NT2/D1 (cell line): Measurements from ENCODE around the gene TBC1D22B.
"Not testable (repeated sequence)": the region's sequence is repeated elsewhere in the genome, so short reads cannot be mapped to it uniquely, and the experiment has no call there.

Source experiments
- DNase-seq: peaks from one replicate; pipeline ENCODE4 v3.0.0-alpha.2; 2011; ENCODE audit warnings: low read depth, low spot score
- H3K27me3 ChIP-seq: 2 replicates; pipeline ENCODE4 v1.6.0; 2011; ENCODE audit warnings: mild to moderate bottlenecking; ENCODE audit not compliant: insufficient read length, insufficient read depth
- H3K36me3 ChIP-seq: 2 replicates; pipeline ENCODE4 v1.6.1; 2011; ENCODE audit warnings: mild to moderate bottlenecking, low read length, mixed read lengths; ENCODE audit not compliant: insufficient read depth, insufficient read length
- H3K4me1 ChIP-seq: 2 replicates; pipeline ENCODE4 v1.5.1; 2011; ENCODE audit not compliant: insufficient read depth, insufficient read length
- H3K4me3 ChIP-seq: 2 replicates; pipeline ENCODE4 v1.5.1; 2011; ENCODE audit warnings: low read depth; ENCODE audit not compliant: insufficient read length
- H3K9ac ChIP-seq: 2 replicates; pipeline ENCODE4 v1.6.0; 2011; ENCODE audit warnings: low read depth; ENCODE audit not compliant: insufficient read length
- H3K9me3 ChIP-seq: 2 replicates; pipeline ENCODE4 v1.5.1; 2011; ENCODE audit warnings: mild to moderate bottlenecking, low read length; ENCODE audit not compliant: insufficient read depth
- SUZ12 ChIP-seq: IDR thresholded peaks from 2 replicates; pipeline ENCODE4 v1.6.1; 2011; ENCODE audit not compliant: insufficient read length, insufficient read depth; ENCODE audit errors: extremely low read depth
- YY1 ChIP-seq: IDR thresholded peaks from 2 replicates; pipeline ENCODE4 v1.6.1; 2011; ENCODE audit not compliant: insufficient read length, insufficient read depth
- ZNF274 ChIP-seq: IDR thresholded peaks from 2 replicates; pipeline ENCODE4 v1.6.1; 2011; ENCODE audit warnings: mild to moderate bottlenecking, low read depth, low read length

TBC1D22B gene

DNA sequence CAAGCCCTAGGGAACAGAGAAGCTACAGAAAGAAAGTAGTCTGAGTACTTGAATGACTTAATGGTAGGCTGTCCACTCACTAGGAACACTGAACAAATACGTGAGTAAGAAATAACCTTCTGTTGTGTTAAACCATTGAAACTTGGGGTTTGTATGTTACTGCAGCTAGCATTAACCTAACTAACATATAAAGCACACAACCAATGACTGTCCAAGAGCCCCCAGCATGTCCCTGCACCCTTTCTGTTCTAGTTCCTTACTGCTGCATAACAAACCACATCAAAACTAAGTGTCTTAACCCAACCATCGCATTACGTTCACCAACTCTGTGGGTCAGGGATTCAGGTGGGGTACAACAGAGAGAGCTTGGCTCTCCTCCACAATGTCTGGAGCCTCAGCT is 85.7 kb downstream of the TBC1D22B start:
- no peak overlapping the region for H3K4me3 ChIP-seq
- no peaks in the 10 kb centered on the region for H3K36me3 ChIP-seq
- H3K9ac ChIP-seq = no peak overlapping the region
- DNase-seq = no peak
- H3K4me1 ChIP-seq = no peaks in the 10 kb centered on the region
- no peaks in the 10 kb centered on the region for H3K9me3 ChIP-seq
- H3K27me3 ChIP-seq = no peaks in the 10 kb centered on the region
- TF ChIP-seq ZNF274 = no peak
- TF ChIP-seq SUZ12 = no peak
- TF ChIP-seq YY1 = no peak

DNA sequence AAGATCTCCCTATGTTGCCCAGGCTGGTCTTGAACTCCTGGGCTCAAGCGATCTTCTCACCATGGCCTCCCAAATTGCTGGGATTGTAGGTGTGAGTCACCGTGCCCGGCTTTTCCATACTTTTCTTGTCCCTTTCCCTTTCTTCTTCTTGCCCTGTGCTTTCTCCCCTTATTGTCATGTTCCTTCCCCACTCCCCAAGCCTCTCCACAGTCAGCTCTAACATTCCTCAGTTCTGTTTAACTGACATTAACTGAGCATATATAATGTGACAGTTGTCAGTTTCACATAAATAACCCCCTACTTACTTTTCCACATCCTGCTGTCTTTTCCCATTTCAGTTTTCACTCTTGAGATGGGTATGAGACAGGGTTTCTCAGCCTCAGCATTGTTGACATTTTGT is 86.7 kb downstream of the TBC1D22B start:
- no peak for DNase-seq
- Histone ChIP-seq H3K4me1 (no peaks in the 10 kb centered on the region), H3K9me3 (no peaks in the 10 kb centered on the region), H3K4me3 (no peak overlapping the region), H3K9ac (no peak overlapping the region), H3K36me3 (no peaks in the 10 kb centered on the region), H3K27me3 (no peaks in the 10 kb centered on the region)
- no peak for TF ChIP-seq SUZ12
- TF ChIP-seq YY1 = no peak
- TF ChIP-seq ZNF274 = no peak

DNA sequence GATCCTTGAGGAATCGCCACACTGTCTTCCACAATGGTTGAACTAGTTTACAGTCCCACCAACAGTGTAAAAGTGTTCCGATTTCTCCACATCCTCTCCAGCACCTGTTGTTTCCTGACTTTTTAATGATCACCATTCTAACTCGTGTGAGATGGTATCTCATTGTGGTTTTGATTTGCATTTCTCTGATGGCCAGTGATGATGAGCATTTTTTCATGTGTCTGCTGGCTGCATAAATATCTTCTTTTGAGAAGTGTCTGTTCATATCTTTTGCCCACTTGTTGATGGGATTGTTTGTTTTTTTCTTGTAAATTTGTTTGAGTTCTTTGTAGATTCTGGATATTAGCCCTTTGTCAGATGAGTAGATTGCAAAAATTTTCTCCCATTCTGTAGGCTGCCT is 88.2 kb downstream of the TBC1D22B start:
- not testable (repeated sequence) for H3K9me3 ChIP-seq, H3K36me3 ChIP-seq, H3K27me3 ChIP-seq, DNase-seq, H3K4me1 ChIP-seq, H3K4me3 ChIP-seq, H3K9ac ChIP-seq

DNA sequence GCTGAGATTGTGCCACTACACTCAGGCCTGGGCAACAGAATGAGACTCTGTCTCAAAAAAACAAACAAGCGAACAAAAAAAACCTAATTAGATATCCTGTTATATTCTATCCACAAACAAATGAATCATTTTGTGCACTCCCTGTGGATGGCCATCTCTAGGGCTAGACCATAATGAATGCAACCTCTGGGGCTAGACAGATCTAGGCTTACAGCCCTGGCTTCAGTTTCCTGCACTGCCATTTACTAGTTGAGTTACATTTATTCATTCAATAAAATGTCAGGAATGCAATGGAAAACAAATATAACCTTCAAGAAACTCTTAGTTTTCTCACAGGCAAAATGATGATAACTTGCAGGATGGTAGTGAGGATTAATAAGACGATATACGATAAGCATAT is 89.6 kb downstream of the TBC1D22B start:
- Histone ChIP-seq H3K36me3 (no peaks in the 10 kb centered on the region), H3K27me3 (no peaks in the 10 kb centered on the region), H3K4me1 (no peaks in the 10 kb centered on the region), H3K9me3 (no peaks in the 10 kb centered on the region), H3K9ac (no peak overlapping the region), H3K4me3 (no peak overlapping the region)
- DNase-seq = no peak
- no peak for TF ChIP-seq SUZ12
- TF ChIP-seq ZNF274 = no peak
- TF ChIP-seq YY1 = no peak

DNA sequence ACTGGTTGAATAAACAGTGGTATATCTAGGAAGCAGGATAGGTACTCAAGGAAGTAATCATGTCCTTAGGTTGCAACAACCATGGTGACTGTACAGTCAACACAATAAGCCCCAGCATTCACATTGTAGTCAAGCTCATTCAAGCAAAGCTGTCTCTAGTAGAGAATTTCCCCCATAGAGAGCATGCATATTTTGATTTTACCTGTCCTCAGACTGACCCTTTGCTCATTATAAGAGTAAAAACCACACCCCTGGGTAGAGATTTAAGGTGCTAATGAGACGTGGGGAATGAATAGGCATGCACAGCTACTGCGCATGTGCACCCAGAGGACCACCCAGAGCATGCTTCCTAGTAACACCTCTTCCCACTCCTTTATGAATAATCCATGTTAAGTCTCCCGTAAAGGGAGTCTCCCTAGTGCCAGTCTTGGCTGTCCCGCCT is 90.1 kb downstream of the TBC1D22B start:
- no peaks in the 10 kb centered on the region for H3K36me3 ChIP-seq
- no peak for DNase-seq
- no peak overlapping the region for H3K4me3 ChIP-seq
- no peaks in the 10 kb centered on the region for H3K9me3 ChIP-seq
- H3K27me3 ChIP-seq = no peaks in the 10 kb centered on the region
- no peak overlapping the region for H3K9ac ChIP-seq
- TF ChIP-seq SUZ12 = no peak
- TF ChIP-seq YY1 = no peak
- no peak for TF ChIP-seq ZNF274
- no peaks in the 10 kb centered on the region for H3K4me1 ChIP-seq

DNA sequence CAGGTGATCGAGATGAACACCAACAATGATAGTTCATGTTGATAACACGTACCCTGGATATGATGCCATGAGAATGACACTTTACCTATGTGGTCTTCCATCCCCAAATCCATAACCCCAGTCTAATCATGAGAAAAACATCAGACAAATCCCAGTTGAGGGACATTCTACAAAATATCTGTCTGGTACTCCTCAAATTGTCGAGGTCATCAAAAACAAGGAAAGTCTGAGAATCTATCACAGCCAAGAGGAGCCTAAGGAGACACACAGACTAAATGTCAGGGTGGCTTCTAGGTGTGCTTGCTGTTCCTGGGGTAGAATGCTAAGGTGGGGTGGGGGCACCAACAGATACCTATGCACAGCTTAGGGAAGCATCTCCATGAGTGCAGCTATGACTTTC is 93.5 kb downstream of the TBC1D22B start:
- H3K36me3 ChIP-seq = no peaks in the 10 kb centered on the region
- no peak for DNase-seq
- peaks cover 4% of the 10 kb centered on the region for H3K4me1 ChIP-seq
- no peaks in the 10 kb centered on the region for H3K9me3 ChIP-seq
- TF ChIP-seq ZNF274 = no peak
- no peak for TF ChIP-seq YY1
- no peak for TF ChIP-seq SUZ12
- H3K4me3 ChIP-seq = no peak overlapping the region
- H3K27me3 ChIP-seq = peaks cover 15% of the 10 kb centered on the region
- H3K9ac ChIP-seq = no peak overlapping the region

DNA sequence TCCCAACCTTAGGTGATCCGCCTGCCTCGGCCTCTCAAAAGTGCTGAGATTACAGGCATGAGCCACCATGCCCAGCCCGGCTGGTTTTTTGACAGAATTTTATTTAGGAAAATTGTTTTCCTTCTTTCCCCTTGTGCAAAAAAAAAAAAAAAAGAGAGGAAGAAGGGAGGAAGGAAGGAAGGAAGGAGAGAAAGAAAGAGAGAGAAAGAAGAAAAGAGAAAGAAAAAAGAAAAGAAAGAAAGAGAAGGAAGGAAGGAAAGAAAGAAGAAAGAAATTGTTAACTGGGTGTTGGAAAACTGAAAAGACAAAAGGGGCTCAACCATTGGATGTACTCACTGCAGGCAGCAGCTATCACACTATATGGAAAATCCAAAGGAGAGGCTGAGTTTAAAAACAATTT is 94.8 kb downstream of the TBC1D22B start:
- Histone ChIP-seq H3K27me3 (peaks cover 15% of the 10 kb centered on the region), H3K9ac (no peak overlapping the region), H3K9me3 (no peaks in the 10 kb centered on the region), H3K4me1 (peaks cover 4% of the 10 kb centered on the region), H3K36me3 (no peaks in the 10 kb centered on the region), H3K4me3 (no peak overlapping the region)
- no peak for TF ChIP-seq ZNF274
- TF ChIP-seq SUZ12 = no peak
- no peak for TF ChIP-seq YY1
- DNase-seq = no peak
